Mucosa of descending colon (tissue), 3 donors: ENCODE measurements around the gene LAMC1. TPM values are rescaled to one million over a fixed set of nuclear protein-coding genes. Genes with fewer than 3 reads are reported as not detected.

Source experiments
- ATAC-seq: fragments of 200-7000 bp; cut with Tn5 transposase; one replicate; pipeline ENCODE4 v1.9.1; 2020; ENCODE audit warnings: mild to moderate bottlenecking, moderate library complexity
- DNase-seq, 3 donors: peaks; one replicate each; pipeline ENCODE4 v3.0.0-alpha.2; 2020
- H3K36me3 ChIP-seq: fragments of 200-600 bp; one replicate; pipeline ENCODE4 v1.8.0; 2021; ENCODE audit warnings: low read depth, mild to moderate bottlenecking
- H3K4me1 ChIP-seq: fragments of 200-600 bp; one replicate; pipeline ENCODE4 v1.8.0; 2021; ENCODE audit warnings: low read depth, mild to moderate bottlenecking
- H3K4me3 ChIP-seq: fragments of 200-600 bp; one replicate; pipeline ENCODE4 v1.8.0; 2021; ENCODE audit warnings: mild to moderate bottlenecking
- H3K9me3 ChIP-seq: fragments of 200-600 bp; one replicate; pipeline ENCODE4 v1.8.0; 2021; ENCODE audit warnings: mild to moderate bottlenecking
- intact Hi-C, 2 donors: fragments of 100-400 bp; cut with DNase I in 1 of 2; cut with micrococcal nuclease in 1 of 2; formaldehyde crosslinking; loops; one replicate each; pipeline versions ENCODE4 v1.11.0 to v1.11.1; 2022; cut with DNase I, micrococcal nuclease
- total RNA-seq, 3 donors: library from RNA; stranded (reverse); fragmentation: NEBNext Ultra II Directional in 2 of 3; extraction: Animal tissue kit (Norgen Biotek cat#: 25700) in 2 of 3; gene quantifications; one replicate each; pipeline versions ENCODE4 v1.2.1 to v1.2.4, GENCODE V29; 2021 to 2023
- TF ChIP-seq, protein P1 (sequence below): fragments of 200-600 bp; IDR thresholded peaks from one replicate; pipeline ENCODE4 v1.8.0; 2022; ENCODE audit warnings: antibody characterized with exemption, mild to moderate bottlenecking
- donor health status: DM: no; HTN: no; CAD: no; lungs with moderate emphysema.
- donor health status: DM: no; HTN: no; CAD: no.
- donor health status: DM: no; HTN: yes; CAD: no.

Gene LAMC1
- total RNA-seq, 3 donors from 2014 or later: 22.5 to 137 (median 46.7) TPM

- Histone ChIP-seq H3K4me1 (peaks cover 6% of the 10 kb centered on the region), H3K36me3 (no peaks in the 10 kb centered on the region), H3K4me3 (no peak overlapping the region), H3K9me3 (no peaks in the 10 kb centered on the region)
- intact Hi-C loops: no loop called here
- no peak for ATAC-seq
- DNase-seq: no peak
- TF ChIP-seq, protein P1, sequence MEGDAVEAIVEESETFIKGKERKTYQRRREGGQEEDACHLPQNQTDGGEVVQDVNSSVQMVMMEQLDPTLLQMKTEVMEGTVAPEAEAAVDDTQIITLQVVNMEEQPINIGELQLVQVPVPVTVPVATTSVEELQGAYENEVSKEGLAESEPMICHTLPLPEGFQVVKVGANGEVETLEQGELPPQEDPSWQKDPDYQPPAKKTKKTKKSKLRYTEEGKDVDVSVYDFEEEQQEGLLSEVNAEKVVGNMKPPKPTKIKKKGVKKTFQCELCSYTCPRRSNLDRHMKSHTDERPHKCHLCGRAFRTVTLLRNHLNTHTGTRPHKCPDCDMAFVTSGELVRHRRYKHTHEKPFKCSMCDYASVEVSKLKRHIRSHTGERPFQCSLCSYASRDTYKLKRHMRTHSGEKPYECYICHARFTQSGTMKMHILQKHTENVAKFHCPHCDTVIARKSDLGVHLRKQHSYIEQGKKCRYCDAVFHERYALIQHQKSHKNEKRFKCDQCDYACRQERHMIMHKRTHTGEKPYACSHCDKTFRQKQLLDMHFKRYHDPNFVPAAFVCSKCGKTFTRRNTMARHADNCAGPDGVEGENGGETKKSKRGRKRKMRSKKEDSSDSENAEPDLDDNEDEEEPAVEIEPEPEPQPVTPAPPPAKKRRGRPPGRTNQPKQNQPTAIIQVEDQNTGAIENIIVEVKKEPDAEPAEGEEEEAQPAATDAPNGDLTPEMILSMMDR: no peak
These were observed 1.8 kb downstream of the LAMC1 start for GRCh38 chr1:183025010-183025337.

- no peak overlapping the region for H3K4me3 ChIP-seq
- no peaks in the 10 kb centered on the region for H3K9me3 ChIP-seq
- intact Hi-C loops: no loop called here
- ATAC-seq: no peak
- no peak for DNase-seq
- H3K4me1 ChIP-seq: peaks cover 6% of the 10 kb centered on the region
- no peaks in the 10 kb centered on the region for H3K36me3 ChIP-seq
- TF ChIP-seq, protein P1: no peak
These were observed 2.9 kb downstream of the LAMC1 start for GRCh38 chr1:183025782-183026774.

DNA sequence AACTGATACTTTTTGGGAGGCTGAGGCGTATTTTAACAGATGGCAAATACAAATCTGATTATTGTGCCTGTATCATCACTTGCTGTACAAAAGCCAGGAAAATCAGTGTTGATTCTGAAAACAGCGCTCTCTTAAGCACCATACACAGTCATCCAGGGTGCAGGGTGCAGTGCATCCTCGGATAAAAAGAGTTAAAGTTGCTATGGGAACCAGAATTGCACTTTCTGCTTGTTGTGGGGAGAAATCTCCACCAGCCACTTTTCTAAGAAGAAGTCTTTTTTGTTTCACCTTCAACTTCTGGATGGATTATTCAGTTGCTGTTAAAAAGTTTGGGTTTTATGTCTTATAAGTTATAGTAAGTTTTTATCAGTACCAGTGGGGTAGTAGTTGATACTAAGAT is 3.8 kb downstream of the LAMC1 start:
- no peaks in the 10 kb centered on the region for H3K9me3 ChIP-seq
- H3K4me1 ChIP-seq: peaks cover 6% of the 10 kb centered on the region
- TF ChIP-seq, protein P1: no peak
- H3K4me3 ChIP-seq: no peak overlapping the region
- ATAC-seq (no peak), DNase-seq (no peak)
- H3K36me3 ChIP-seq: no peaks in the 10 kb centered on the region
- intact Hi-C loops: no loop called here

GRCh38 chr1:183027791-183028190 is 4.6 kb downstream of the LAMC1 start:
- peaks cover 6% of the 10 kb centered on the region for H3K4me1 ChIP-seq
- no peak for DNase-seq
- H3K36me3 ChIP-seq: no peaks in the 10 kb centered on the region
- no peaks in the 10 kb centered on the region for H3K9me3 ChIP-seq
- H3K4me3 ChIP-seq: no peak overlapping the region
- TF ChIP-seq, protein P1: no peak
- ATAC-seq: no peak
- intact Hi-C loops: no loop called here

DNA sequence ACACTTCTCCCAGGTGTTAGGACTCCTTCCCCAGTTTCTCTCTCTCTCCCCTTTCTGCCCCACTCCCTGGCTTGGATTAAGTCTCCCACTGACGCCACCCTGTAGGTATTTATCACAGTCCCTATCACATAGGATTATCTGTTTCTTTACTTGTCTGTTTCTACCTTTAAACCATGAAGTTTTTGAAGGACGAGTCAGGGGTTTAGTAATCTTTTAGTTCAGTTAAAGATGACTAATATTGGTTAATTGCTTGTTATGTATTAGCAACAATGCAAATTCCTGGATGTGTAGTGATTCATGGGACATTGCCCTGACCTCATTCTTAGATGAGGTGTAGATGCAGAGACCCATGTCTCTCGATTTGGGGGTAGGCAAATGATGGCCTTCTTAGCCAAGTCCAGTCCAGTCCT is 6.4 kb downstream of the LAMC1 start:
- DNase-seq: no peak
- Histone ChIP-seq H3K4me3 (no peak overlapping the region), H3K4me1 (peaks cover under 1% of the 10 kb centered on the region), H3K36me3 (no peaks in the 10 kb centered on the region), H3K9me3 (no peaks in the 10 kb centered on the region)
- TF ChIP-seq, protein P1: no peak
- no peak for ATAC-seq
- intact Hi-C loops: no loop called here
